M059J (cell line): ENCODE data around the gene ZNF25. TPM values are rescaled to one million over a fixed set of nuclear protein-coding genes. Genes with fewer than 3 reads are reported as not detected.
A peak's percentile ranks its signal among the peaks of the same experiment; 100 is the strongest.
"Not testable (repeated sequence)": the region's sequence is repeated elsewhere in the genome, so short reads cannot be mapped to it uniquely, and the experiment has no call there.

Experiments
- DNase-seq: peaks from one replicate; pipeline ENCODE4 v3.0.0-alpha.2; 2012; ENCODE audit warnings: low read depth
- total RNA-seq: library from RNA; depleted of rRNA; stranded (reverse); fragments of >200 nt; shearing (Covaris generic); gene quantifications from 2 replicates; pipeline ENCODE4 v1.2.3, GENCODE V29; 2014; rRNA removed

ZNF25 gene
- total RNA-seq: 1.7 and 2.1 TPM in 2 replicates

DNA sequence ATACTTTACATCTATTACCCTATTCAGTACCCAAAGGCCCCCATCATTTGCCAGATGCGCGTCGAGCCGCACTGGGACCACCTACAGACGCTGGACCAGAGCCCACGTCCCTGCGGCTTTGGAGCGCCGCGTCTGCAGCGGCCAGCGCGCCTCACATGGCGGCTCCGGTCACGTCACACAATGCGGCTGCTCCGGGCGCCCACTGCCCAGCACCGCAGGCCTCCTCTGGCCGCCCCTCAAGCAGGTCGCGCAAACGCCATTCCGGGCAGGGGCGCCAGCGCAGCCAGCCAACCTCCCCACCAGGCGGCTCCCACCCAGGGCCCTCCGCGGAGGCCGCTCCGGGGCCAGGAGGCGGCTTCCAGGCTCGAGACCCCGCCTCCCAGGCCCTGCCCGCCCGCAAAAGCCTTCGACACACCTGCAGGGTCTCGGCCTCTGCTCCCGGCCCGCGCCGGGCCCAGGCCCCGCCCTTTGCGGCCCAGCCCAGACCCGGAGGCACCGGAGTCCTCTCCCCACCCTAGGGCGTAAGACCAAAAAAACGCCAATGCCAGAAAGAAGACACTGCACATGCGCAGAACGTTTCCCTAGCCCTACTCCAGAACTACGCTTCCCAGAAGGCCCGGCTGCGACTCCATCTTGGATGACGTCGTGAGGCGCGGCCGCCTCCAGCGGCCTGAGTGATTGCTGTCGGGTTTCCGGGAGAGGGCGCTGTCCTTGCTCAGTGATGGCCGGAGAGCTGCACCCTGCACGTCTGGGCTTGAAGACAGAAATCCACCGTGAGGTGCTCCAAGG is at the start of gene ZNF25:
Gene ZNF25 (minus strand): TSS at position 557 of the 789 bp plus-strand sequence. CDS start 4,925 bp downstream, outside the sequence.
- peak; percentile 91 for DNase-seq

DNA sequence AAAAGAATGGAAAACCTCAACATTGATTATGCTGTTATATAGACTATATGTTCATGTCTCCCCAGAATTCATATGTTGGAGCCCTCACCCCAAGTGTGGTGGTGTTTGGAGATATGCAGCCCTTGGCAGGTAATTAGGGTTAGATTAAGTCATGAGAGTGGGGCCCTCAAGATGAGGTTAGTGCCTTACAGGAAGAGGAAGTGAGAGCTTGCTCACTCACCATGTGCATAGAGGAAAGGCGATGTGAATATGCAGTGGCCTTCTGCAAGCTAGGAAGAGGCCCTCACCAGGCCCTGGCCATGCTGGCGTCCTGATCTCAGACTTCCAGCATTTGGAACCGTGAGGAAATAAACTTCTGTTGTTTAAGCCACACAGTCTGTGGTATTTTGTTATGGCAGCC is 48.8 kb upstream of the ZNF25 start:
- no peak for DNase-seq

DNA sequence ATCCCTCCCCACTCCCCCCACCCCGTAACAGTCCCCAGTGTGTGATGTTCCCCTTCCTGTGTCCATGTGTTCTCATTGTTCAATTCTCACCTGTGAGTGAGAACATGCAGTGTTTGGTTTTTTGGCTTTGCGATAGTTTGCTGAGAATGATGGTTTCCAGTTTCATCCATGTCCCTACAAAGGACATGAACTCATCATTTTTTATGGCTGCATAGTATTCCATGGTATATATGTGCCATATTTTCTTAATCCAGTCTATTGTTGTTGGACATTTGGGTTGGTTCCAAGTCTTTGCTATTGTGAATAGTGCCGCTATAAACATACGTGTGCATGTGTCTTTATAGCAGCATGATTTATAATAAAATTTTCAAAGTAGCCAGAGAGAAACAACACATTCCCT is 42.7 kb upstream of the ZNF25 start:
- not testable (repeated sequence) for DNase-seq

DNA sequence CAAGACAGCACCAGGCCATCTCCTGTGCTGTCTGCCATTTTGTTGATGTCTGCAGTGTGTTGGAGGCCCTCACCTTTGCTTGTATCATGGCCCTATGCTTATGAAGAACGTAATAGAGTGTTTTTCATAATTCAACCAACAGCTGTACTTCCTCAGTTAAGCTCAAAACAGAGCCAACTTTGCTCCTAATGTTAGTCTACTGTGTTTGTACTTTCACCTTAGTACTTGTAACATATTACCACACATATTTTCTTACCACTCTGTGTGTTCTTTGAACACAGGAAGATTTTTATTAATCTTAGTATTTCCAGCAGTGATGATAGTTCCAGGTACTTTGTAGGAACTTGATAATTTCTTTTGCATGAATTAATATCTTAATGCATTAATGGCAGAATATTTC is 39.9 kb upstream of the ZNF25 start:
- DNase-seq: no peak

DNA sequence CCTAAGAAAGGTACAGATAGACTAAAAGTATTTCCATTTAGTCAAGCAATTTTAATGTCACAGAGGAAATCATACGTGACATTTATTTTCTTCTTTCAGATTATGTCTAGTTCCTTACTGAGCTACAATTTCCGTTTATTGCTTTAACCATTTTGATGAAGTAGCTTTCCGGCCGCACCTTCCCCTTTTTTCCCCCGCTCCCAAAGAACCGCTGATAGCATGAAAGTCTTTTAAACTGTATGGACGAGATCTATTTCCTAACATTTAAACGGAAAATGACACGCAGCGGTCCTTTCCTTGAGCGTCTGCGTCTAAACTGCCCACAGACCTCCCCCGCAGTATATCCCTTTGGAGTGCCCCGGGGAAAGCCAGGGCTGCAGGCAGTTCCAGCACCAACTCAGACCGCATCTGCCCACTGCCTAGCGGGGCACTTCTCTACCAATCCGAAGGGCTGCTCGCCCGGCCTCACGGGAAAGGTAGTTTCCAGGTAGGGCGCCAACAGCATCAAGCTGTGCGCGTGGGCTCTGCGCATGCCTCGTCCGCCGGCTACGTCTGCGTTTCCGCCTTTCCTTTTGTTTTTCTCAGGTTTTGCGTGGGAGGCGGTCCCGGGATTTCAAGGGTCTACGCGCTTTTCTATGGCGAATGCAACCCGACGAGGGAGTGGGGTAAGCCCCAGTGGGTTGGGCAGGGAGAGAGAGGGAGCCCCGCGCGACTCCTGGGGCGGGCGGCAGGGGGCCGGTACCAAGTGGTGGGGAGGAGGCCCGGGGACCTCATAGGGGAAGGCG is 33.9 kb upstream of the ZNF25 start, which contains the start of gene ZNF33A:
Gene ZNF33A (plus strand): TSS at position 557 of the 785 bp plus-strand sequence. CDS start 1,667 bp downstream, outside the sequence.
- DNase-seq: peak; percentile 84

DNA sequence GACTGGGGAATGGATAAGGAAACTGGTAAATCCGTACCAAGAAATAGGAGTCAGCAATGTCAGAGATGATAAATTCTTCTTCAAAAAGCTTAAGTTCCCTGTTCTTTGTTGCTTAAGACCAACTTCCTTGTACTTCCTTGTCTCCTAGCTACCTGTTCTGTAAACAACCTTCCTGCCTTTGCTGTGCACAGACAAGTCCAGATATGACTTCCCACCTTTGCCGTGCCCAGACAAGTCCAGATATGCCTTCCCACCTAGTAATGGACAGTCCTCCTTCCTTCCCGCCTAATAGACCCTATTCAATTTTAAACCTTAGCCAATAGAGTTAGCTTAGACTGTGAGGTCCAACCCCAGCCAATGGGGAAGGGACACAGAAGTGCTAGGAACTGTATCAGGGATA is 31.5 kb upstream of the ZNF25 start:
- DNase-seq: no peak

DNA sequence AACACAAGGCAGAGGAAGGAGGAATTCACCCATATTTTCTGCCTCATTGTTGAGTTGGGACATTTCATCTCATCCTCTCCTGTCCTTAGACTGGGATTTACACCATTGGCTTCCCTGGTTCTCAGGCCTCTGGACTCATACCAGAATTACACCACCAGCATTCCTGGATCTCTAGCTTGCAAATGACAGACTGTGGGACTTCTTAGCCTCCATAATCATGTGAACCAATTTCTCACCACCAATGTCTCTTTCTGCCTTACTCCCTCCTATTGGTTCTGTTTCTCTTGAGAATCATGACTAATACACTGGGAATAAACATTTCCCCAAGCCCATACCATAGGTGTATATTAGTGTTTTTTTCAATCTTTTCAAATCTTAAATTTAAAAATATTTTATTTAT is 31.1 kb upstream of the ZNF25 start:
- DNase-seq: no peak

DNA sequence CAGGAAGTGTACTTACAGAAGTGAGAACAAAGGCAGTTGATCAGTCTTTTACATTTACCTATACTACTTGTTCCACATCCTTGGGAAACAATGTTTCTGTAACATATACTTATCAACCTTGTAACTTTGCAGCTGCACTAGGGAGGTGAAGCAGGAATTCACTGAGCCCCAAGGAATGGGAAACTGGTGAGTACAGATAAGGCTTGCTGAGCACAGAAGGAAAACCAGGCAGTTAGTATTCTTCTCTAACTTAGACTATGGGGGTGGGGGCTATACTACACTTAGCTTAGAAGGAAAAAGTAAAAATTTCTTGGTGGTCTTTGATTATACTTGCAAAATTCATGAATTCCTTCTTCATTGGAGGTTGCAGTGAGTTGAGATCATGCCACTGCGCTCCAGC is 27.1 kb upstream of the ZNF25 start:
- no peak for DNase-seq

DNA sequence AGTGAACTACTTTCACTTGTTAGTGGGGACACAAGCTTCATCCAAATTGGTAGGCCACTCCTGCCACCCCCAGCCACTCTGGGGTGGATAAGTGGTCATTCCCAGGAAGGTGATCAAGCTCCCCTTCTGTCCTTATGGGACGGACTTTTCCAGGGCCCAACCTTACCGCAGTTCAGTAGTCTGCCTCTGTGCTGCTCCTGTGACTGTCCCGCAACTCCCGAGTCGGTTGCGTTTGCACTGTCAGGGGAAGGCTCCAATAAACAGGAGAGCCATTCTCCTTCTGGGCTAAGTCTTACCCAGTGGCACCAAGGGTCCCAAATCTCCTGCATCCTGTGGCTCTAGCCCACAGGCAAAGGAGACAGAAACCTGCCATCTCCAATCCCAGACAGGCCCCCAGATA is 26.6 kb upstream of the ZNF25 start:
- DNase-seq: no peak

DNA sequence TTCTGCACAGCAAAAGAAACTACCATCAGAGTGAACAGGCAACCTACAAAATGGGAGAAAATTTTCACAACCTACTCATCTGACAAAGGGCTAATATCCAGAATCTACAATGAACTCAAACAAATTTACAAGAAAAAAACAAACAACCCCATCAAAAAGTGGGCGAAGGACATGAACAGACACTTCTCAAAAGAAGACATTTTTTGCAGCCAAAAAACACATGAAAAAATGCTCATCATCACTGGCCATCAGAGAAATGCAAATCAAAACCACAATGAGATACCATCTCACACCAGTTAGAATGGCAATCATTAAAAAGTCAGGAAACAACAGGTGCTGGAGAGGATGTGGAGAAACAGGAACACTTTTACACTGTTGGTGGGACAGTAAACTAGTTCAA is 24.0 kb upstream of the ZNF25 start:
- not testable (repeated sequence) for DNase-seq

DNA sequence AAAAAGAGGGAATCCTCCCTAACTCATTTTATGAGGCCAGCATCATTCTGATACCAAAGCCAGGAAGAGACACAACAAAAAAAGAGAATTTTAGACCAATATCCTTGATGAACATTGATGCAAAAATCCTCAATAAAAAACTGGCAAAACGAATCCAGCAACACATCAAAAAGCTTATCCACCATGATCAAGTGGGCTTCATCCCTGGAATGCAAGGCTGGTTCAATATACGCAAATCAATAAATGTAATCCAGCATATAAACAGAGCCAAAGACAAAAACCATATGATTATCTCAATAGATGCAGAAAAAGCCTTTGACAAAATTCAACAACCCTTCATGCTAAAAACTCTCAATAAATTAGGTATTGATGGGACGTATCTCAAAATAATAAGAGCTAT is 22.5 kb upstream of the ZNF25 start:
- not testable (repeated sequence) for DNase-seq

DNA sequence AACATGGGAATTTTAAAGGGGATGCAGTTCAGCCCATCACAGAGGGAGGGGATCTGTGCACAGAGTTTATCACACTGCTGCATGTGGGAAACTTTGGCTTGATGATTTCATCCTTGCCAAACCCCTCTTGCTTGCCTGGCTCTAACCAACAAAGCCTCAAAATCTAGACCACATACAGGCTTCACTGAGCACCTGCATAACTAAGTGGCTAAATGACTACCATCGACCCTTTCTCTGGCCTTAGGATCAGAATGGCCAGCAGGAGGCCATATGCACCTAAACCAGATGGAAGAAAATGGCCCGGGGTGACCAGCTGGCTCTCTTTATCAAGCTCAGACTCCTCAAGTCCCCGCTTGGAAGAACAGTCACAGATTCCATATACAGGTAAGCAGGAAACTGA is 15.6 kb upstream of the ZNF25 start:
- DNase-seq: no peak

DNA sequence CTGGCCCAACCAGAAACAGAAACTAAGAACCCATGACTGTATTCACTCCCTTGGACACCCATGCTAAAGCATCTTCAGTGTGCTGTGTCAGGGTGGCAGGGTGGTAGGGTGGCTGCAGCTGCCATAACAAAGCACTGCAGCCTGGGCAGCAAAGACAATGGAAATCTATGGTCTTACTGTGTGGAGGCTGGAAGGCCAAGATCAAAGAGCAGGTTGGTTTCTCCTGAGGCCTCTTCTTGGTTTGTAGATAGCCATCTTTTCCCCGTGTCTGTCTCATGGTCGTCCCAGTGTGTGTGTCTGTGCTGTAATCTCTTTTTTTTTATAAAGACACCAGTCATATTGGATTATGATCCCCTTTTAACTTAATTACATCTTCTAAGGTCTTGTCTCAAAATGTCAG is 15.2 kb upstream of the ZNF25 start:
- DNase-seq: no peak

DNA sequence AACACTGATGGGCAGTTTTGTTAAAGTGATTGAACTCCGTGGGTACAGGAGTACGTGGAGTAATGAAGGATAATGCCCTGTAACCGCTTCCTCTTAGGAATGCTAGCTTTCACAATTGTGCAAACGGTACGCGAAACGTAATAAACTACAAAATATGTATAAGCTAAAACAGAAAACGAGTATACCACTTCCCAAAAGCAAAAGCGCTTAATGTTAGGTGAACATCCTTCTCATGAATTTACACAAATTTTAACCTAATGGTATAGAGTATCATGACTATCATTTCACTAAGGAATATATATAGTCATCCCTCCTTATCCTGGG is 395 bp upstream of the ZNF25 start:
- no peak for DNase-seq

DNA sequence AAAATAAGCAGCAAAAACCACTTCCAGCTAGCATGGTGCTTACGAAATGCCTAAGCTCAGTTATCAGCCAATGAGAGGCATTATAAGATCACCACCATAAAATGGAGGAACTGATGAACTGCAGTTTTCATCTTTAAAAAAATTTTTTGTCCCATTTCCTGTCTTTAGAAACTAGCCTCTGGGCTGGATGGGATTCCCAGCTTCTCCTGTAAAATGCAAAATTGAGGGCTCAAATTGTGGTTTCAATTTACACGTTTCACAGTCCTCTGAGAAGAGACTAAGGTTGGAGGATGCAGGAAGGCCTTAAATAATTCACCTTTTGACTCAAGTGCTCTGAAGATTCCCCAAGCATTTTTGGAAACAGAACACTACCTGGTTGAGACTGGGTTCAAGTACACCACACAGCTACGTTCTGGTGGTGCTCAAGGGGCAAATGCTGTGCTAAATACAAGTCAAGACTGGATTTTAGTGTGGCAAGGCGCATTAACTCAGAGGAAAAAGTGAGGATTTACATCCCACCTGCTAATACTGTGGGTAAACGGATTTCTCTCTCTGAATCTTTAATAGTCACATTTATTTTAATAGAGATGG is 951 bp downstream of the ZNF25 start:
- peak; percentile 4 for DNase-seq

DNA sequence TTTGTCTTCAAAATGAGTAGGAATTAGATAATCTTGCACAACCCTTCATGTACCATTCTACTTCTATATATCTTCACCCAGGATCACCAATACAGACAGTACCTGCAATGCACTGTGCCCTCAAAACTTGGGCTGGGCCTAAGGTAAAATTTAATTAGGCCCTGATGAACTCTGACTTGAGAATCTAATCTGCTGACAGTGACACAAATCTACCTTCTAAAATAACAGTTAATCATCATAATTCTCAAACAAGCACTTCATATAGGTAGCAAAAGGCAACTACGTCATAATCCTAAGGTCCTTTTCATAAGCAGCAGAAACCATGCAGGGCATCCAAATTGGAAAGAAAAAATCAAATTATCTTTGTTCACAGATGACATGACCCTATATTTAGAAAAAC is 4.1 kb downstream of the ZNF25 start:
- DNase-seq: no peak

DNA sequence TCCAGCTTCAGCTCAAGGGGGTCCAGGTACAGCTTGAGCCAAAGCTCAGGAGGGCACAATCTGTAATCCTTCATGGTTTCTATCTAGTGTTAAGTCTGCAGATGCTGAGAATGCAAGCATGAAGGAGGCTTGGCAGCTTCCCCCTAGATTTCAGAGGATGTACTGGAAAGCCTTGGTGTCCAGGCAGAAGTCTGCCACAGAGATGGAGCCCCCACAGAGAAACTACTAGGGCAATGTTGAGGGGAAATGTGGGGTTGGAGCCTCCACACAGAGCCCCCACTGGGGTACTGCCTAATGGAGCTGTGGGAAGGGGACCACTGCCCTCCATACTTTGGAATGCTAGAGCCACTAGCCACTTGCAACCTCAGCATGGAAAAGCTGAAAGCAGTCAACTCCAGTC is 11.4 kb downstream of the ZNF25 start:
- no peak for DNase-seq

DNA sequence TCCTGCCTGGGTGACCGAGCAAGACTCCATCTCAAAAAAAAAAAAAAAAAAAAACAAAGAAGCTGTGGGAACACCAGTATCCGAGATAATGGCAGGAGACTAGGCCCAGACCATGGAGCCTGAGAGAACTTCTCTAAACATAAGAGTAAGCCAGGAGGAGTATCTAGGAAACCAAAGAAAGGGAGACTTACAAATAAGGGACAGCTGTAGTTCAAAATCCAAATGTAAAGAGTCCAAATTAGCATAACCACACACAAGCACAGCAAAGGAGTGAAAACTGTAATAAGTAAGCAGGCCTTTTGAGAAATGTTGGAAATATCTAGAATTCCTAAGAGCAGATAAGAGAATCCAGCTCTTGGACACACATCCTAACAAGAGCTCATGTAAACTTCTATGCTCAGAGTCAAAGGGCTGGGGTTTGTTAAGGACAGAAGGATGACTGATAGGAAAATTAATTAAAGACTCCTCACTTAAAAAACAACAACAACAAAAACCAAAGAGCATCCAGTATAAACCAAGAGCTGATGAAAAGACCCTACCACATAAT is 15.8 kb downstream of the ZNF25 start:
- DNase-seq: no peak

DNA sequence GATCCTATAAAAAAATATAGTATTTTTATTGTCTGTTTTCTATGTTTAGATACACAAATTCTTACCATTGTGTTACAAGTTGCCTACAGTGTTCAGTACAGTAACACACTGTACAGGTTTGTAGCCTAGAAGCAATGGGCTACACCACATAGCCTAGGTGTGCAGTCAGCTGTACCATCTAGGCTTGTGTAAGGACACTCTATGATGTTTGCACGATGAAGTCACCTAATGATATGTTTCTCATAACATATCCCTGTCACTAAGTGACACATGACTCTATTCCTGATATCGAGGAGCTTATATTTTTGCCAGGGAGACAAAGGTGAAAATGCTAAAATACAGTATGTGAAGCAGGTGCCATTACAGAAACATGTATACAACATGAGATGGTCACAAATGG is 18.6 kb downstream of the ZNF25 start:
- DNase-seq: no peak

DNA sequence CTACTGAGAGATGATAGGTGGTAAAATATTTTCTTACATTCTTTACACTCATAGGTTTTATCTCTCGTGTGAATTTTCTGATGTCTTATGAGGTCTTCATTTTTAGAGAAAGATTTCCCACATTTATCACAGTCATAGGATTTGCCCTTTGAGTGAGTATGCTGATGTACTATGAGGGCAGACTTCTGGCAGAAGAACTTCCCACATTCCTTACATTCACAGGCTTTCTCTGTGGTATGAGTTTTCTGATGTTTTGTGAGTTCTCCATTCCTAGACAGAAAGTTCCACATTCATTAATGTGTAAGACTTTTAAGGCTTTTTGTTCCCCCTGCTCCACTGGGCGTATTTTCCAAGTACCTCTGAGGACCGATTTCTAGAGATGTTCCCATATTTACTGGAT is 23.5 kb downstream of the ZNF25 start:
- no peak for DNase-seq

DNA sequence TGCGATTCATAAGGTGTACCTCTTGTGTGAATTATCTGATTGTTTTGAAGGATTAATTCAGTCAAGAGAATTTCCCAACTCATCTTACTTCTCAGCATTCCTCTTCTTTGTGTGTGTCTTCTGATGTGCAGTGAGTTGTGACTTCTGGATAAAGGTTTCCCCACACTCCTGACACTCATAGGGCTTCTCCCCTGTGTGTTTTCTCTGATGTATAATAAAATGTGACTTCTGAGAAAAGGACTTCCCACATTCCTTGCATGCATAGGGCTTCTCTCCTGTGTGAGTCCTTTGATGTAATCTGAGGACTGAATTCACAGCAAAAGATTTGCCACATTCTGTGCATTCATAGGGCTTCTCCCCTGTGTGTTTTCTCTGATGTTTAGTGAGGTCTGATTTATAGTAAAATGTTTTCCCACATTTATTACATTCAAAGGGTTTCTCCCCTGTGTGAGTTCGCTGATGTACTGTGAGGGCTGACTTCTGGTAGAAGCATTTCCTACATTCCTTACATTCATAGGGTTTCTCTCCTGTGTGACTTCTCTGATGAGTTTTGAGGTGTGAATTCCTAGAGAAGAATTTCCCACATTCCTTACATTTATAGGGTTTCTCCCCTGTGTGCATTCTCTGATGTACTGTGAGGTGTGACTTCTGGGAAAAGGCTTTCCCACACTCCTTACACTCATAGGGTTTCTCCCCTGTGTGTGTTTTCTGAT is 24.2 kb downstream of the ZNF25 start:
- DNase-seq: no peak

DNA sequence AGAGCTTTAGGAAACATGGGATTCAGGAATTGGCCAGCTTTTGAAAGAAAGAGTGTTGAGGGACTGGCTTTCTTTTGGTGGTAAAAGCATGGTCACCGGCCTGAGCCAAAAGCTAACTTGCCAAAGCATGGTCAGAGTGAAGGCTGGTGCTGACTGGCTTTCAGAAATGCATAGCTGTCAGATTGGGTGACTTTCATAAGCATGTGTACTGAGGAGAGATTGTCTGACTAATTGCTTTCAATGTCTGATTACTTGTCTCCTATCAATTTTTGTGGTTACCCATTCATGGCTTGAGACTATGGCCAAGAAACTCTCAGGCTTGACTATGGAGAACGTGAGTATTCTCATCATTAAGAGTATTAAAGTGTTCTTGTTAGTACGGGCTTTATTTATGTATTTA is 28.2 kb downstream of the ZNF25 start:
- DNase-seq: no peak
